Measurements from ENCODE around the gene FLT4. TPM values are rescaled to one million over a fixed set of nuclear protein-coding genes. Genes with fewer than 3 reads are reported as not detected.
"Not testable (repeated sequence)": the region's sequence is repeated elsewhere in the genome, so short reads cannot be mapped to it uniquely, and the experiment has no call there.

The FLT4 gene
- total RNA-seq: 0.75 and 2.4 TPM in 2 replicates
- 0.58 TPM for polyA plus RNA-seq (2012)

DNA sequence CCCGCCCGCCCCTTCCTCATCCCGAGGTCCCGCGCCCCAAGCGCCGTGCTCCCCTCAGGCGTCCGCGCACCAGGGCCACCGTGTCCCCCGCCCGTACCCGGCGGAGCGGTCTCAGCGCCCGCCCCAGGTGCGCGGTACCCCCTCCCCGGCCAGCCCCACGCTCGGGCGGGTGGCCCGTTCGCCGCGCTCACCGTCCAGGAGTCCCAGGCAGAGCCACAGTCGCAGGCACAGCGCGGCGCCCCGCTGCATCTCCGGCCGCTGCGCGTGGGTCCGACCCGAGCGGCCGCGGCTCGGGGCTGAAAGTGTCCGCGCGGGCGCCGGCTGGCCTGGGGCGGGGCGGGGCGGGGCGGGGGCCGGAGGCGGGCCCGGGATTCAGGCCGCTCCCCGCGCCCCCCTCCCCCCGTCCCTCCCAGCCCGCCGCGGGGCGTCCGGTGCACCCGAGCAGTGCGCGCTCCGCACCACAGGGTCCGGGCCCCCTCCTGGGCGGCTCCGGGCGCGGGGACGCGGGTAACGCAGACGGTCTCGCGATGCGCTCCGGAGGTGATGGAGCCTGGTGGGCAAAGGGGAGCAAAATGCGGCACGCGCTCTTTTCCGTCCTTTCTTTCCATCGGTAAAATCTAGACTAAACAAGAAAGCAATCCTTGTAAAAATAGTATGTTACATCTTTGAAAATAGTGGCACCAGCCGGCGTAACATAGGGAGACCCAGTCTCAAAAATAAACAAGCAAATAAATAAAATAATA lies at the start of gene FLT4:
Gene FLT4, minus strand, starts transcription at position 304 of the 743 bp plus-strand sequence. Its CDS starts 55 bp downstream, at position 249.
- DNase-seq (ENCODE audit: low read depth): no peak

DNA sequence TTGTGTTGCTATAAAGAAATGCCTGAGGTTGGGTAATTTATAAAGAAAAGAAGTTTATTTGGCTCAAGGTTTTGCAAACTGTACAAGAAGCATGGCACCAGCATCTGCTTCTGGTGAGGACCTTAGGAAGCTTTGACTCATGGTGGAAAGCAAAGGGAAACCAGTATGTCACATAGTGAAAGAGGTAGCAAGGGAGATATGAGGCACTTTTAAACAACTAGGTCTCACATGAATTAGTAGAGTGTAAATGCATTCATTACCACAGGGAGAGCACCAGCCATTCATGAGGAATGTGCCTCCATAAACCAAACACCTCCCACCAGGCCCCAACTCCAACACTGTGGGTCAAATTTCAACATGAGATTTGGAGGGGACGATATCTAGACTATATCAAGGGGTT lies 49.6 kb upstream of the FLT4 start:
- no peak for DNase-seq (ENCODE audit: low read depth)

DNA sequence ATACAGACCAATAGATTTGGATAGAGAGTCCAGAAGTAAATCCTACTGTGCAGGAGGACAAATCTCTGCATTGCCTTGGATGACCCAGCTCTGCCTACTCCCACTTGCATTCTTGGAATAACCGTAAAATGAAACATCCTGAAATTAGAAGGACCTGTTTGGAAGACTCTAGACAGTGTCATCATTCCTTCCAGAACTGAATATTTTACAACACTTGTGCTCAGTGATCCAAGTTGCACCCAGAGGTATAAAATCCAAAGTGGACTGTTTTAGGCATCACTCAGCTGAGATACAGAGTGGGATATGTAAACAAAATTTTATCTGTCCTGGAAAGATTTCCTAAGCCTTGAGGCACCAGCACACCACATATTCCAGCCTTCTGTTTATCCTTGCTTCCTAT lies 46.7 kb upstream of the FLT4 start:
- no peak for DNase-seq (ENCODE audit: low read depth)

DNA sequence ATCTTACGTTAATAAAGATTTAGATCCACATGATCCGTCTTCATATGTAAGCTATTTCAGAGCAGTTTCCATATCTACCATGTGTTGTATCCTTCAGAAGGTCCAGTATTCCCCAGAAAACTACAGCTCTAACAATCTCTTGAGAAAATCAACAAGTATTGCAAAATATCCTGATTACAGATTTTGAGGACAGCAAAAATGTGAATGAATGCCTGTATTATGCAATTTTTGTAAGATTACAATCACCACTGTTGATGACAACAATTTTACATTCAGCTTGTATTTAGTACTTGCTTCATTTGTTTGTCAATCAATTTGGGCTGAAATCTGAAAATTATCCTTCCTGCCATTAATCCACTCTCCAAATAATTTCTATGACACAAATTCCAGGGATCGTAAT lies 43.0 kb upstream of the FLT4 start:
- DNase-seq (ENCODE audit: low read depth): no peak

DNA sequence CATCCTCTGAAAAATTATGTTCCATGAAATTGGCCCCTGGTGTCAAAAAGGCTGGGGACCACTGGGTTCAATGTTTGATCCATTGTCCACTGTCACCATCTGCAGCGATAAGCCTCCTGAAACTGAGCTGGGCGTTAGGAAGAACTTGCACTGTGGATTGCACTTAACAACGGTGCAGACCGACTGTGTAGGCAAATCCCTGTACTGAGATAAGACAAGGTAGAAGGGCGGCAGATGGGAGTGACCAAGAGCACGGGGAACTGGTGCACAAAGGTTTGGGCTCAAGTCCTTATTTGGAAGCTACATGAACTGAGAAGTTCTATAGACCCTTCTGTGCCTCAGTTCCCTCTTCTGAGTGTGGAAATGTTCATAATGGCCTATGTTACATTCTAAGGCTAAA lies 41.6 kb upstream of the FLT4 start:
- no peak for DNase-seq (ENCODE audit: low read depth)

DNA sequence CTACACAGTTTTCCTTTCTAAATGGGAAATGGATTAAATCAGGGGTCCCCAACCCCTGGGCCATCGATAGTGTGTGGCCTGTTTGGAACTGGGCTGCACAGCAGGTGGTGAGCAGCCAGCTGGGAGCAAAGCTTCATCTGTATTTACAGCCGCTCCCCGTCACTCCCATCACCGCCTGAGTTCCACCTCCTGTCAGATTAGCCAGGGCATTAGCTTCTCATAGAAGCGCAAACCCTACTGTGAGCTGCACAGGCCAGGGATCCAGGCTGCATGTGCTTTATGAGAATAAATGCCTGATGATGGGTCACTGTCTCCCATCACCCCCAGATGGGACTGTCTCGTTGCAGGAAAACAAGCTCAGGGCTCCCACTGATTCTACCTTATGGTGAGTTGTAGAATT lies 41.2 kb upstream of the FLT4 start:
- DNase-seq (ENCODE audit: low read depth): no peak

DNA sequence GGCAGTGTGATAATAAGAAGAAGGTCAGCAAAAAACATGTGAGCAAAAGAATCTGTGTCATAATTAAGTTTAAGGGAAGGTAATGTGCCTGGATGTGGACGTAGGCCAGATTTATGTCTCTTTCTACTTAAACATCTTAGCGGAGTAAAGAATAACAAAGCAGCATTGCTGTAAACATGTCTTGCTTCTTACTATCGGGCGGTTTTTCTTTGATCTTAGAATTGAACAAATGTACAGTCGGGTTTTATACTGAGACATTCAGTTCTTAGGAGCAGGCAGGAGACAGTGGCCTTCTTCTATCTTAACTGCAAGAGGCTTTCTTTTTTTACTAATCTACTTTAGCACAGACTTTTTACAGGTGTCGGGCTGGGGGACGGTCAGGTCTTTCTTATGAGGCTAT lies 40.4 kb upstream of the FLT4 start:
- DNase-seq (ENCODE audit: low read depth): no peak

DNA sequence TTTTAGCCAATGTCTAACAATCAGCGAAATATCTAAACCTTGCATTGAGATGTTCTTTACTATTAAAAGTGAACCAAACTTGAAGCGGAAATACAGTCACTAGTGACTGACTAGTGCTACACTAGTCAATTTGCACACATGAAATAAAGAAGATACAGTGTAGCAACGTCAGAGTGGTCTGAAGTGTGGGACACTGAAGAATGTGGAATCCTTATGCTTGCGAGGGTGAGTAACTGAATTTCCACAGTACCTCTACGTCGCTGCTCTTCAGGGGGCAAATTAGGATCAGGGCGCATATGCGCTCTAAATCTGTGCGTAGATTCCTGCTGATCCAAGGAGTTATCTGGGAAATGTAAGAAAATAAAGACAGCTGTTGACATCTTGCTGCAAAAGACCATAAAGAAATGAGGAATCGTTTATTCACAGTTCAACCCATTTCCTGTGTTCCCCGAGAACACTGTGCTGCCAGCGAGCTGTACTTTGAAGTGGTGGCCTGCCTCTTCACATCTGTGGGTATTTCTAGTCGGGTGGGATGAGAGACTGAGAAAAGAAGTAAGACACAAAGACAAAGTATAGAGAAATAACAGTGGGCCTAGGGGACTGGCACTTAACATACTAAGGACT lies 39.8 kb upstream of the FLT4 start:
- no peak for DNase-seq (ENCODE audit: low read depth)

DNA sequence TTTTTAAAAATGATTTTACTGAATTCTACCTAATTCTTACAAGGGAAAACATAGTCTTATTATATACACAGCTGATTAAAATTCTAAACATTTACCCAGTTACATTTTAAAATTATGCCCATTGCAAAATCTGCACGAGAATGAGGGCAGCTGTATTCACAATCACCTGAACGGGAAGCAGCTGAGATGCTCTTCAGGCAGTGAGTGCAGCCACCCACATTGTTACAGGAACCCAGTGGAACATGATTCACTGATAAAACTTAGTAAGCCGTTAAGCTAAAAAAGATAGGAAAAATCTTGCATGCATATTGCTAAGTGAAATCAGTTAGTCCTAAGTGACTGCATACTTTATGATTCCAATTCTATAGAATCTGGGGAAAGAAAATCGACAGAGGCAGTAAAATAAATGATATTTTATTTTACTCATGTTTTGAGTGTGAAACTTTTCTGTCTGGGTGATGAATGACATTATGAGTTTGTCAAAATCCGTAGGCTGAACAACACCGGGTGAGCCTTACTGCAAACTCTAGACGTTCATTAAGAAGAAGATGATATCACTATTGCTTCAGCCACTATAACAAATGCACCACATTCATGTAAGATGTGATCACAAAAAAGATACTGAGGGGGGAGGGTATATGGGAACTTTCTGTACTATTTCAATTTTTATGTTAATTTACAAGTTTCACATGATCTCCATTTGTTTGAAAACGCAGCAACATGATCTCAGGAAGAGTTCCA lies 39.1 kb upstream of the FLT4 start:
- no peak for DNase-seq (ENCODE audit: low read depth)

DNA sequence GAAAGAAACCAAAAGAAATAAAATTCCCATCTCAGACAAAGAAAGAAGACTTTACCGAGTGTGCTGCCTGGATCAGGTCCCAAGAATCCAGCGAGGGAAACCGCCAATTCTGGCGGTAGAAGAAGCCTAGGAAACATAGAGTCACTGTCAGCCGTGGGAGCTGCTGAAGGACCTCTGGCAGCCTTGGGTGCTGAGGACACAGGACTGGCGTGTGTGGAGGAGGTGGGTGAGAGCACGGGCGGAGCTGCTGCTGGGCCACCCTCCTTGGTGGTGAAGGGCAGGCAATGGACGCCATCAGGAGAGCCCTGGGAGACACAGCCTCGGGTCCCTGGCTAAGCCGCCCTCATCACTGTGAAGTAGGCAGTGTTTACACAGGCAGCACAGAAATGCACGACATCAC lies 37.4 kb upstream of the FLT4 start:
- DNase-seq (ENCODE audit: low read depth): not testable (repeated sequence)

DNA sequence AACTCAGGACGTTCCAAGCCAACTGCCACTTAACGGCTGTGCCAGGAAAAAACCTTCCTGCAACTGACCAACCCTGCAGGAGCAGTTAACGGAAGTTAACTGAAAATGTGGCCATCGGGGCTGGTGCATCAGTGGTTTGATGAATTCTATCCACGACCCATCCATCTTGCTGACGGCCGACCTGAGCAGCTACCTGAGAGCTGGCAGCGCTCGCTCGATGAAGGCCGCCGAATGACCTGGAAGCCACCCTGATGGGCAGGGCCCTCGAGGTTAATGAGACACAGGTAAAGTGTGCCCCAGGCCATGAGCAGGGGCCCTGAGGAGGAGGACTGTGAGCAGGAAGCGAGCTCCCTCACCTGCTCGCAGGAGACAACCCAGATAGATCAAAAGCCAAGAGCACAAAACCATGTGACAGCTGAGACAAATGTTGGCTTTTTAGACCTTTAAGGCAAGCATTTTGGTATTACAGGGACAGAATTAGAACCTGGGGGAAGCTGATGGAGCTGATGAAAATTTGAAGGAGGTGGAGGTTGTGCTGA lies 35.3 kb upstream of the FLT4 start:
- no peak for DNase-seq (ENCODE audit: low read depth)

DNA sequence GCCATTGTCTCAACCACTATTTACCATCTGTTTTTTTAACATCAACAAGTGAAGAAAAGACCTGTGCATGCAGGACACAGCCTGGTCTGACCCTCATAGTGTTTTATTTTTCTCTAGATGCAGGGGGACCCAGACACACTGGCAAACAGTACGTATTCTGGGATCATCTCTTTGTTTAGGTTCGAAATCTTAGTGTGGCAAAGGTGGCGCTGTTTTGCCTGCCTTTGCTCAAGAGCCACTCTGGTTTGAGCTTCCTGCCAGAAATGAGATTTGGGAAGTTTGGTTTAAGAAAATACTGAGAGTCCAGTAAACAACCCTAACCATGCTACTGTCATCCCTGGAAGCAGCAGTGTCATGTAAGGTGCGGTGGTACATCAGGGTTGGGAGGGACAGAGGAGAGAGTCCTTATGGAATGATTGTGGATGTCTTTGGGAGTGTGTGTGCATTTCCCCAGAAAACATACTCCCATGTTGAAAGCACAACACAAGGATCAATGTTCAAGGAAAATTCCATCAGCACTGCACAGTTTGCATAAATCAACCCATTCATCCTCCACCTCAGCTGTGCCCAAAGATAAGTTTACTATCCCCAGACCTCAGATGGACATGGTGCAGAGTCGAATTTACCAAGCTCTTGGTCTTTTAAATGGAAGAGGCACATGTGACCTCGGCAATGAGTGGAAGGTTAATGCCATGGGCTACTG lies 34.0 kb upstream of the FLT4 start:
- DNase-seq (ENCODE audit: low read depth): no peak

DNA sequence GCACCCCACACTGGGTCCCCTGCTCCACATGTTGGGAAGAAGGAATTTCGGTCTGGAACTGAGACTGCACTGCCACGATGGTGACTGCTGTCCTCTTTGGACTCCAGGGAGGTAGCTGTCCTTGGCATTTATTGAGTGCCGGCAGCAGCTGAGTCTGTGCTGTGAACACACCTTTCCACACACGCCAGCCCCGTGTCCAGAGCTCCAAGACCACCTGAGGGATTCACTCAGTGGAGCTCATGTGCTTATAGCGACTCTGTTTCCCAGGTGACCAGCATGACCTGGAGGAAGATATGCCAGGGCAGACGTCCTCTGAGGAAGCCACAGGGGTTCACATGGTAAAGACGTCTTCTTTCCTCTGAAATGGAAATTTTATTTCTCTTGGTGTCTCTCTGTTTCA lies 33.2 kb upstream of the FLT4 start:
- DNase-seq (ENCODE audit: low read depth): no peak

DNA sequence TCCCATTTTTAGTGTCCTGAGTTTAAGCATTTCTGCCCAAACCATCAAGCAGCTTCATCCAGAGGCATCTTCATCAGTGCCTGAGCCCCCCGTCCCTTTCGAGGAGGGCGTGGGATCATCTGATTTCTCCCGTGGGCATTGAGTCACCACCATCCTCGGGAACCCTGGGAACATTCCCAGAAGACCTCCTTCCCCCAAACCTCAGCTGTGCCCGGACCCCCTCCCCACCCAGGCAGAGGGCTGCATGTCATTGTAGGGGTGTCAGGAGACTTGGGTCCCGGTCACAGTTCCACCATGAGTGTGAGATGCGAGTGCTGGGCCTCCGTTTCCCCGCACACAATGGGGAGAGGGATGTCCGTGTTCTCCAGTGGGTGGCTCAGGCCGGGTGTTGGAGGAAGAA lies 32.6 kb upstream of the FLT4 start:
- DNase-seq (ENCODE audit: low read depth): not testable (repeated sequence)

DNA sequence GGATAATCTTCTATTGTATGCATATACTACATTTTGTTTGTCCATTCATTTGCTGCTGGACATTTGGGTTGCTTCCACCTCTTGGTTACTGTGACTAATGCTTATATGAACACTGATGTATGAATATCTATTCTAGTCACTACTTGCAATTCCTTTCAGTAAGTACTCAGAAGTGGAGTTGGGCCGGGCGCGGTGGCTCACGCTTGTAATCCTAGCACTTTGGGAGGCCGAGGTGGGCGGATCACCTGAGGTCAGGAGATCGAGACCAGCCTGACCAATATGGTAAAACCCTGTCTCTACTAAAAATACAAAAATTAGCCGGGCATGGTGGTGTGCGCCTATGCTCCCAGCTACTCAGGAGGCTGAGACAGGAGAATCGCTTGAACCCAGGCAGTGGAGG lies 28.9 kb upstream of the FLT4 start:
- DNase-seq (ENCODE audit: low read depth): not testable (repeated sequence)

DNA sequence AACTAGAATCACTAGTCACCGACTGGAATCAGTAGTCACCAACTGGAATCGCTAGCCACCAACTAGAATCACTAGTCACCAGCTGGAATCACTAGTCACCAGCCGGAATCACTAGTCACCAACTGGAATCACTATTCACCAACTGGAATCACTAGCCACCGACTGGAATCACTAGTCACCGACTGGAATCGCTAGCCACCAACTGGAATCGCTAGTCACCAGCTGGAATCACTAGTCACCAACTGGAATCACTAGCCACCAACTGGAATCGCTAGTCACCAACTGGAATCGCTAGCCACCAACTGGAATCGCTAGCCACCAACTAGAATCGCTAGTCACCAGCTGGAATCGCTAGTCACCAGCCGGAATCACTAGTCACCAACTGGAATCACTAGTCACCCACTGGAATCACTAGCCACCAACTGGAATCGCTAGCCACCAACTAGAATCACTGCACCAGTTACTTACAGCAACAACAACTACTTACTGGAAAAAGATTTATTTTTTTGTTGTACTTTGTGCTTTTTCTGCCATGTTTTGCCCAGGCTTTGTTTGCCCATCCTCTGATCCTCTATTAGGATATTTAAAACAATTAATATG lies 25.7 kb upstream of the FLT4 start:
- DNase-seq (ENCODE audit: low read depth): no peak

DNA sequence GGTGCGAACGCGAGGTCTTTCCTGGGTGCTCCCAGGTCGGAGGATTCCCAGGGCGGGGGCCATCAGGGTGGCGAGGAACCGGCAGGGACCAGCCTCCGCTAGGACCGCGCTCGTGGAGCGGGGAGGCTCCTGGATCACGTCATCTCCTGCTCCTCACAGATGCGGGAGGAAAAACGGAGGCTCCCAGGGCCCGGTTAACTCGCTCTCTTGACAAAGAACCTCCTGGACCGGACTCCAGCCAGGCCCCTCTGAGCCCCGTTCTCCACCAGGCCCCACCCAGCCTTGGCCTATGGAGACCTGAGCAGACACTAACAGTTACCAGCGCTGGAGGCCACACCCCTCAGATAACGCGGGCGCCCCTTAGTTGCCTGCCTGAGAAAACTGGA lies 24.7 kb upstream of the FLT4 start:
- not testable (repeated sequence) for DNase-seq (ENCODE audit: low read depth)

DNA sequence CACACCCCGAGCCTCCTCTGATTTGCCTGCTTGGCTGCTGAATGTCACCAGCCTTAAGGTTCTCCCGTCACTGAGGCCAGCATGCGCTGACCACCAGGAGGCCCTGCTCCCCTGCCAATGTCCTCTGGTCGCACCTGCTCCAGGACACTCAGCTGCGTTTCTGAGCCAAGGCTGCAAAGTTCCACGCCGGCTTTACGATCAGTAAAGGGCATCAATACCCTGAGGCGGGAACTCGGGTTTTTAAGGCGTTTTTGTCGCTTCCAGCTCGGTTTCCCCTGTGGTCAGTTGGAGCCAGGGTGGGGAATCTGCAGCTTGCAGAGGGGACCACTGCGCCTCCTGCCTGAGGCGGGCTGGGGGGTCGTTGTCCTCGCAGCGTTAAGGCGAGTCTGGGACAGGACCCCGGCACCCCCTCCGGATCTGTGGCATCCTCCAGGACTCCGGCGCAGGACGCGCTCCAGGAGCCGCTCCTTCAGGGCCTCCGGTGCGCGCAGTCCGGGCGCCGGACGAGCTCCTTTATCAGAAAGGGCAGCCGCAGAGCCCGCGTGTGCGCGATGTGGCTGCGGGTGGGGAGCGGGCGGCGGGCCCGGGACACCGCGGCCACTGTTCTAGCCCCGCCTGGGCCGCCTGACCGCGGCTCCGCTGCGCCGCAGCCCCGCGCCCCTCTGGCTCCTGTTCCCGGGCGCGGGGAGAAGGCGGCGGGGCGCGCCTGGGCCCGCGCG lies 24.1 kb upstream of the FLT4 start:
- DNase-seq (ENCODE audit: low read depth): no peak

DNA sequence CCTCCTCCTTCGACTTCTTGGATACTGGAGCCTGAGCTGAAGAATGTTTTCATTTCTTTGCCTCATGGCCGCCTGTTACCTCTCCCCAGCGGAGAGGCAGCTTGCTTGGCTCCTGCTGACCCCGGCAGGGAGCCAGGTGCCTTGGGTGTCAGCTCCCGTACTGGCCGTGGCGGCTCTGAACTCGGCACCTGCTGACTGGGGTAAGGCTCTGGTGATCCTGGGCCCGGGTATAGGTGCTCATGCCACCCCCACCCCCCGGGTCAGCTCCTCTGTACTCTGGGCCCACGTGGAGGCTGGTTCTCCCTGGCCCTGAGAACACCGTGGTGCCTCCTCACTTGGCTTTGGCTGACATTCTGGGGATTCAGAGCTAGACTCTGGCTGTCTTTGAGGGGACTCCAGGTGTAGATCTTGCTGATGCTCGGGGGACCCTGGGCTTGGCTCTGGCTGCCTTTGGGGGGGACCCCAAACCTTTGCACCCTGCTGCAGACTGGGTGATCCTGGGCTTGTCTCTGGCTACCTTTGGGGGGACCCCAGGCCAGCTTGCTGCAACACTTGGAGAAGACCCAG lies 22.6 kb upstream of the FLT4 start:
- DNase-seq (ENCODE audit: low read depth): not testable (repeated sequence)

Data from myocyte (in vitro differentiated cells).